ENCODE results near the gene SMARCC2.
"Not testable (repeated sequence)": the region's sequence is repeated elsewhere in the genome, so short reads cannot be mapped to it uniquely, and the experiment has no call there.

The SMARCC2 gene

DNA sequence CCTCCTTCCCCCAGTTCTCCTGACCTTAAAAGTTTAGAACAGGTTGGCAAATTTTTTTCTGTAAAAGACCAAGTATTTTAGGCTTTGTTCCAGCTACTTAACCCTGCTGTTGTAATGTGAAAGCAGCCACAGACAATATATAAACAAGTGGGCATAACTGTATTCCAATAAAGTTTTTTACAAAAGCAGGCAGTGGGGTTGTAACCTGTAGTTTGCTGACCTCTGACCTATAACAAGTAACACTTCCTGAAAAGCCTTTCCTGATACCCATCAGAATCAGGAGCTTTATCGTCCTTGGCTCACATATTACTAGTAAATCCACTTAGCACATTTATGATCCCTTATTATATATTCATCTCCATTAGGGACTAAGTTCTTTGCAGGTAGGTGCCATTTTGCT is 13.1 kb upstream of the SMARCC2 start:
- TF ChIP-seq, protein P1, sequence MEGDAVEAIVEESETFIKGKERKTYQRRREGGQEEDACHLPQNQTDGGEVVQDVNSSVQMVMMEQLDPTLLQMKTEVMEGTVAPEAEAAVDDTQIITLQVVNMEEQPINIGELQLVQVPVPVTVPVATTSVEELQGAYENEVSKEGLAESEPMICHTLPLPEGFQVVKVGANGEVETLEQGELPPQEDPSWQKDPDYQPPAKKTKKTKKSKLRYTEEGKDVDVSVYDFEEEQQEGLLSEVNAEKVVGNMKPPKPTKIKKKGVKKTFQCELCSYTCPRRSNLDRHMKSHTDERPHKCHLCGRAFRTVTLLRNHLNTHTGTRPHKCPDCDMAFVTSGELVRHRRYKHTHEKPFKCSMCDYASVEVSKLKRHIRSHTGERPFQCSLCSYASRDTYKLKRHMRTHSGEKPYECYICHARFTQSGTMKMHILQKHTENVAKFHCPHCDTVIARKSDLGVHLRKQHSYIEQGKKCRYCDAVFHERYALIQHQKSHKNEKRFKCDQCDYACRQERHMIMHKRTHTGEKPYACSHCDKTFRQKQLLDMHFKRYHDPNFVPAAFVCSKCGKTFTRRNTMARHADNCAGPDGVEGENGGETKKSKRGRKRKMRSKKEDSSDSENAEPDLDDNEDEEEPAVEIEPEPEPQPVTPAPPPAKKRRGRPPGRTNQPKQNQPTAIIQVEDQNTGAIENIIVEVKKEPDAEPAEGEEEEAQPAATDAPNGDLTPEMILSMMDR (IDR thresholded peaks at IDR 0.05; ENCODE audit: insufficient read depth, low read depth, low read length, missing control alignments), result no peak
- DNase-seq (ENCODE audit: low read depth), result no peak
- H3K4me3 ChIP-seq (ENCODE audit: low read depth, low read length), result no peak overlapping the region

DNA sequence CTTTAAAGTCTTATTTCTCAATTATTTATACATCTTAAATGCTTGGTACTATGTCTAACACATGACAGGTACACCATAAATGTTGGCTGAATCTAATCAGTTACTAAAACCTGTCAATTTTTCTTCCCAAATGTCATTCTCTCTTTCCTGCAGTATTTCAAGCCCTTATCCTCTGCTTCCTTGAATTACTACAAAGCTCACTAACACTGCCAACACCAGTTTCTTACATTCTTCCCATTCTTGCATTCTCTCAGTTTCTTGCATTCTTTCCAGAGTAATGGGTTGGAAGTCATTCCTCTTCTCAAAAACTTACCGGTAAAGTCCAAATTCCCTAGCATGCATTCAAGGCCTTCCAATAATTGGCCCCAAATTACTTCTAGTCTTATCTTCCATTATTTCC is 9.6 kb upstream of the SMARCC2 start:
- TF ChIP-seq, protein P1 (IDR thresholded peaks at IDR 0.05; ENCODE audit: insufficient read depth, low read depth, low read length, missing control alignments), result no peak
- H3K4me3 ChIP-seq (ENCODE audit: low read depth, low read length), result no peak overlapping the region
- DNase-seq (ENCODE audit: low read depth), result no peak

DNA sequence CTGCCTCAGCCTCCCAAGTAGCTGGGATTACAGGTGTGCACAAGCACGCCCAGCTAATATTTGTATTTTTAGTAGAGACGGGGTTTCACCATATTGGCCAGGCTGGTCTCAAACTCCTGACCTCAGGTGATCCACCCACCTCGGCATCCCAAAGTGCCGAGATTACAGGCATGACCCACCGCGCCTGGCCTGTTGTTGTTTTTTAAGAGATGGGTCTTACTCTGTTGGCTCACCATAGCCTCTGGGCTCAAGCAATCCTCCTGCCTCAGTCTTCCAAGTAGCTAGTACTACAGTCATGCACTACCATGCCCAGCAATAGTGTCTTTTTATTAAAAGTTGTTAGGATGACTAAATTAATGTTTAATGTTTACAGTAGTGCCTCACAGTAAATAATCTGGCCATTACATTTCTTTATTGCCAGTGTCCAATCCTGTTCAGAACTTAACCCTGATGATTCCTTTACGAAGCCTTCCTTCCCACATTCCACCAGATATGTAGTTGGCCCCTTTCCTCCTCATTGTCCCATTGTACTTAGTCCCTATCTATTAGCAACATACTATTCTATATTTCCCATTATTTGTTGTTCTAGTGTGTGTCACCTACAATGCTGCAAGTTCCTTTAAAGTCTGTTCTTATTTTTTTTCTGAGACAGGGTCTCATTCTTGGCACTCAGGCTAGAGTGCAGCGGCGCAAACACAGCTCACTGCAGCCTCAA is 8.8 kb upstream of the SMARCC2 start:
- DNase-seq (ENCODE audit: low read depth), result no peak
- TF ChIP-seq, protein P1 (IDR thresholded peaks at IDR 0.05; ENCODE audit: insufficient read depth, low read depth, low read length, missing control alignments), result no peak
- H3K4me3 ChIP-seq (ENCODE audit: low read depth, low read length), result no peak overlapping the region

DNA sequence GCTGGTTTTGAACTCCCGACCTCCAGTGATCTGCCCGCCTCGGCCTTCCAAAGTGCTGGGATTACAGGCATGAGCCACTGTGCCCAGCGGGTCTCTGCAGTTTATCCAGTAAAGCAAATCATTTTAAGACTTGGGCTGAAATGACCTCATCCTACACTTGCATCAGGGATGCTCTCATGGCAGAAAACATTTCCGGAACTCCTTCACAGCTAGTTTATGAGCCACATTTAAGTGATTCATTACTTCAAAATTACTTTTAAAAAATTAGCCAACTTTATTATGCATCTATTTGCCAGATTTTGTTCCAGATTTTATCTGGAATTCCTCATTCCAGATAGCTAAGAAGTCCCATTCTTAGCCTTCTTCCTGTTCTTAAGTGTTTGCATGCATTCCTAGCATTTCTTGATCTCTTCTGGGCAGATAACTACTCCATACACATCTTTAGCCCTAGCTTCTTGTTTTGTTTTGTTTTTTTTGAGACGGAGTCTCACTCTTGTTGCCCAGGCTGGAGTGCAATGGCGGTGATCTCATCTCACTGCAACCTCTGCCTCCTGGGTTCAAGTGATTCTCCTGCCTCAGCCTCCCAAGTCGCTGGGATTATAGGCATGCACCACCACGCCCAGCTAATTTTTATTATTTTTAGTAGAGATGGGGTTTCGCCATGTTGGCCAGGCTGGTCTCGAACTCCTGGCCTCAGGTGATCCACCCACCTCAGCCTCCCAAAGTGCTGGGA is 7.7 kb upstream of the SMARCC2 start:
- DNase-seq (ENCODE audit: low read depth); H3K4me3 ChIP-seq (ENCODE audit: low read depth, low read length): not testable (repeated sequence)

DNA sequence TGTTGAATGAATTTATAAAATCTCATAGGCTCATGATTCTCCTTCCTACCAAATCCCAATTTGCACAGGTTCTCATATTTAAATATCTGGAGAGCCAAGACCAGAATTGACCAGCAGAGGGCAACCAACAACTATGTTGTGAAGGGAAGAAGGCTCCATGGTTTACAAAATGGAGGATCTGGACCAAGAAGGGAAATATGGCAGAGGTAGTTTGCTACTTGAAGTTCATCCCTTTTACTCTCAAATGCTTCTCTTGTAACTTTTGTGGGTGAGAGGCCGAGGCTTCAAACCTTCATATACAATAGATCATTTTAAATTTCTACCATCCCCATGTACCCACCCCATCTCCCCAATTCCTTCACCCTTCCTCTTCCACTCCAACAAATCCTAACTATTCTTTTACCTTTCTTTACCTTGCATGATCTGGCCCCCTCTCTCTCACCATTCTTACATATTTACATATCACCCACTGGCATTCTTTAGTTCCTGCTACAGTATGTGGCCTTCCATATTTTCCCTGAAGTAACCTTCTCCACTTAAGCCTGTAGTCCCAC is 3.8 kb upstream of the SMARCC2 start:
- H3K4me3 ChIP-seq (ENCODE audit: low read depth, low read length), result no peak overlapping the region
- peak; percentile 91 for DNase-seq (ENCODE audit: low read depth)
- TF ChIP-seq, protein P1 (IDR thresholded peaks at IDR 0.05; ENCODE audit: insufficient read depth, low read depth, low read length, missing control alignments), result peak; percentile 73

DNA sequence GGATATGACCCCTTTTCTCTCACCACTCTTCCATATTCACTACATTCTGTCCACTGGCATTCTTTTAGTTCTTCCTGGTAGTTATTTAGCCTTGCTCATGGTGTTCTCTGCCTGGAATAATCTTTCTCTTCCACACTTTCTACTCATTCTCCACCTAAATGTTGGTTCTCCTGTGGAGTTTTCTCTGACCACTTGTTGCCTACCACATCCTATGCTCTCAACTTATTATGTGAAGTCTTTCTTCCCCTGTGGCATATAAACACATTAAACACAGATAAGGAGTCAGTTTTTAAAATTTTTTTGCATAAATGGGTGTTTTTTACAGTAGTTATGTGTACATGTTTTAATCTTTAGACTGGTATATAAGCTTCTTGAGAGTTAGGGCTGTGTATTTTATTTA is 3.3 kb upstream of the SMARCC2 start:
- no peak for DNase-seq (ENCODE audit: low read depth)
- no peak overlapping the region for H3K4me3 ChIP-seq (ENCODE audit: low read depth, low read length)
- TF ChIP-seq, protein P1 (IDR thresholded peaks at IDR 0.05; ENCODE audit: insufficient read depth, low read depth, low read length, missing control alignments), result no peak

DNA sequence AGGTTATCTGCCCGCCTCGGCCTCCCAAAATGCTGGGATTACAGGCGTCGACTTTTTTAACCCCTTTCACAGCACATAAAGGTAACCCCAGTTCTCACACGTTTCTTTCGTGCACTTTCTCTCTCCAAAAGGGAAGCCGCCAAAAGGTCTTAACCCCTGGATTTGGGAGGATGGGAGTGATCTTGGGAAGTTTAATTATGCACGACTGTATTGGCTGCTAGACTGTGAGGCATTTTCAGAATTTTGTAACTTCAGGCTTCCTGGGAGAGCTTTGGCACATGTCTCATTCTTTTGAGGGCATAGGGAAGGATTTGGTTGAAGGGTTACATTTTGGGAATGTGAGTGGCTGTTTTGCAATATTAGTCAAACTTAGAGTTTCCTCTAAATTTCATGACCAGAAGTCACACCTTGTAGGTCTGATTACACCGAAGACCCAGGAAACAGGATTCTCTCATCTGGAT is 1.4 kb upstream of the SMARCC2 start:
- TF ChIP-seq, protein P1 (IDR thresholded peaks at IDR 0.05; ENCODE audit: insufficient read depth, low read depth, low read length, missing control alignments), result no peak
- H3K4me3 ChIP-seq (ENCODE audit: low read depth, low read length), result peak overlapping the region; percentile 57
- DNase-seq (ENCODE audit: low read depth), result no peak
